ENCODE data around the gene SHH.

GRCh38 chr7:155844019-155844453 lies 31.8 kb upstream of the SHH start:
- TF ChIP-seq POLR2A (IDR thresholded peaks at IDR 0.05) (no peak), CTCF (IDR thresholded peaks at IDR 0.05) (no peak)

Data from testis (tissue), 2 donors.